Activated CD4-positive, alpha-beta T cell treated with anti-CD3 and anti-CD28 coated beads for 36 hours (primary cell): ENCODE data around the gene CDC20B. TPM values are rescaled to one million over a fixed set of nuclear protein-coding genes. Genes with fewer than 3 reads are reported as not detected.

ENCODE experiments used
- ATAC-seq: fragments of 200-7000 bp; cut with Tn5 transposase; one replicate; pipeline ENCODE4 v1.10.0; 2021; ENCODE audit warnings: mild to moderate bottlenecking, moderate library complexity
- CTCF ChIA-PET: fragments of 350-600 bp; sonication (Branson Sonifier 250); formaldehyde crosslinking; loops from one replicate; lab custom pipeline; 2021; ENCODE audit warnings: antibody characterized with exemption; lab: Charles Lee
- POLR2A ChIA-PET: fragments of 350-600 bp; sonication (Branson Sonifier 250); formaldehyde crosslinking; loops from one replicate; lab custom pipeline; 2021; ENCODE audit warnings: antibody characterized with exemption, inconsistent platforms; lab: Charles Lee
- DNase-seq: peaks from one replicate; pipeline ENCODE4 v3.0.0-alpha.2; 2020
- H3K27ac Mint-ChIP-seq: one replicate; pipeline ENCODE4 v1.8.0; 2021; ENCODE audit warnings: mixed read lengths
- H3K27me3 Mint-ChIP-seq: one replicate; pipeline ENCODE4 v1.8.0; 2021; ENCODE audit warnings: mixed read lengths
- H3K36me3 Mint-ChIP-seq: one replicate; pipeline ENCODE4 v1.8.0; 2021; ENCODE audit warnings: low read depth, mixed read lengths
- H3K4me1 Mint-ChIP-seq: one replicate; pipeline ENCODE4 v1.8.0; 2021; ENCODE audit warnings: mixed read lengths
- H3K4me3 Mint-ChIP-seq: one replicate; pipeline ENCODE4 v1.8.0; 2021; ENCODE audit warnings: mild to moderate bottlenecking, moderate library complexity, mixed read lengths
- H3K9me3 Mint-ChIP-seq: one replicate; pipeline ENCODE4 v1.8.0; 2021; ENCODE audit warnings: low read depth, mixed read lengths
- intact Hi-C, 2 experiments: fragments of 100-400 bp; cut with DNase I in 1 of 2; cut with micrococcal nuclease in 1 of 2; formaldehyde crosslinking; loops; one replicate each; pipeline versions ENCODE4 v1.14.2 to v1.15.1; 2022 to 2024; cut with DNase I, micrococcal nuclease
- total RNA-seq, 2 experiments: library from RNA; stranded (reverse); gene quantifications; one replicate each; pipeline ENCODE4 v1.2.3, GENCODE V29; 2021

Gene CDC20B, protein sequence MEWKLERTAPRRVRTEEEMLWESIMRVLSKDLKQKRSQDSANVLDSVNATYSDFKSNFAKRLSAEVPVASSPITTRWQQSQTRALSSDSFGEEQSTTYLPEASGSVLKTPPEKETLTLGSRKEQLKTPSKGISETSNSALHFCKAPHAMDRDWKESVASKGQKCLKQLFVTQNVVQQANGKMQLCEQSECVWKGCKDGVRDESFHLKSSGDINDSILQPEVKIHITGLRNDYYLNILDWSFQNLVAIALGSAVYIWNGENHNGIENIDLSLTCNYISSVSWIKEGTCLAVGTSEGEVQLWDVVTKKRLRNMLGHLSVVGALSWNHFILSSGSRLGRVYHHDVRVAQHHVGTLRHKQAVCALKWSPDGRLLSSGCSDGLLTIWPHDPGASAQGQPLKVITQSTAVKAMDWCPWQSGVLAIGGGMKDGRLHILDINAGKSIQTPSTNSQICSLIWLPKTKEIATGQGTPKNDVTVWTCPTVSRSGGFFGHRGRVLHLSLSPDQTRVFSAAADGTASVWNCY
- not detected for total RNA-seq

GRCh38 chr5:55172937-55173686 lies at the start of gene CDC20B:
Gene CDC20B, minus strand, starts transcription at chr5:55173177. Its CDS starts 177 bp downstream, at chr5:55173000.
- Mint-ChIP-seq H3K27me3 (peaks cover 60% of the 10 kb centered on the region), H3K9me3 (no peaks in the 10 kb centered on the region), H3K36me3 (no peaks in the 10 kb centered on the region), H3K27ac (peak within 1 kb of the TSS; percentile 55), H3K4me1 (peaks cover 41% of the 10 kb centered on the region), H3K4me3 (peak within 1 kb of the TSS; percentile 75)
- ATAC-seq = peak; percentile 87
- ChIA-PET CTCF (interaction anchor here (0.6 to 3.1 kb wide), 11 partner anchors 11 to 951 kb away, joined by 3 to 14 read pairs (median 4); partner anchors contain the start of gene CCNO), POLR2A (interaction anchor here (0.6 kb wide), 1 partner anchor 13 kb away, joined by 3 read pairs; the partner anchor contains the start of gene GPX8)
- DNase-seq = peak; percentile 86
- intact Hi-C loops = loop anchor here (1.0 to 5.0 kb wide), 13 partner anchors 52 to 863 kb away; partner anchors contain the start of genes ARL15 (in 1 of the 2), CCNO (in 1 of the 2), DHX29 (in 1 of the 2) and MCIDAS (in 1 of the 2)

GRCh38 chr5:55222092-55222984 lies 49.4 kb upstream of the CDC20B start:
- Mint-ChIP-seq H3K27me3 (peaks cover 65% of the 10 kb centered on the region), H3K9me3 (no peaks in the 10 kb centered on the region), H3K4me1 (peaks cover 28% of the 10 kb centered on the region), H3K36me3 (no peaks in the 10 kb centered on the region), H3K4me3 (peak overlapping the region; percentile 30), H3K27ac (no peak overlapping the region)
- ATAC-seq (no peak), DNase-seq (peak; percentile 9)
- ChIA-PET CTCF (interaction anchor here (1.5 kb wide), 1 partner anchor 9 kb away, joined by 6 read pairs; no protein-coding TSS in a partner anchor), POLR2A (interaction anchor here (0.5 to 0.7 kb wide), 2 partner anchors 900 to 908 kb away, joined by 5 to 6 read pairs; no protein-coding TSS in a partner anchor)
- intact Hi-C loops = no loop called here

DNA sequence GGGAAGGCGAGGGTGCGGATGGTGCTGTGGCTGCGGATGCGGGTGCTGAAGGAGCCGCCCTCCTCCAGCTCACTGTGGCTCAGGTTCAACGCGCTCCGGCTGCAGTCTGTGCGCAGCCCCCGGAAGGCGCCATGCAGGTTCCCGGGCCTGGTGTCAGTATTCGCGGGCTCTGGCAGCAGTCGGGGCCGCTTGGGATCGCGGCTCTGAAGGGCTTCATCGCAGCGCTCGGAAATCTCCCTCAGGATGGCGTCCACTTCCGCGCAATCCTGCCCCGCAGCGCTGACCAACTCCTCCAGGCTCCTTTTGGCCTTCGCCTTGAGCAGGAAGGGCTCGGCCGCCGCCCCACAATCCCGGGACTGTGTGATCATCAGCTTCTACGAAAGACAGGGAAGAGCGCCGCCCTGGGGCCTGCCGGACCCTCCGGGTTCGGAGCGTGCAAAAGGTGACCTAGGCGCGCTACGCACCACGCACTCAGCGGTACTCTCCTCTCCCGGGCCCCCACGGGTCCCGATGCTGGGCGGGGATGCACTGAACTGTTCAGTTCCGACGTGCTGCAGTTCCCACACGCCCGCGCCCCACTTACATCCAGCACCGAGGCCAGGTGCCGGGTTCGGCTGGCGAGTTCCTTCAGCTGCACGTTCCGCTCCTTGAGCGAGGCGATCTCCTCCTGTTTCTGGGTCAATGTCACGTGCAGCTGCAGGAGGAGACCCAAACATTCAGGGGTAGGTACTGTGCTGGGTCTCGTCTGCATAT lies 47.6 kb upstream of the CDC20B start:
- Mint-ChIP-seq H3K4me3 (peak overlapping the region; percentile 59), H3K27ac (no peak overlapping the region), H3K9me3 (no peaks in the 10 kb centered on the region), H3K4me1 (peaks cover 24% of the 10 kb centered on the region), H3K36me3 (no peaks in the 10 kb centered on the region), H3K27me3 (peaks cover 57% of the 10 kb centered on the region)
- peak; percentile 31 for ATAC-seq
- peak; percentile 36 for DNase-seq
- CTCF ChIA-PET = interaction anchor here (0.6 to 1.7 kb wide), 4 partner anchors 9 to 962 kb away, joined by 3 to 6 read pairs (median 4); no protein-coding TSS in a partner anchor
- intact Hi-C loops = no loop called here
- POLR2A ChIA-PET = no interaction called here

DNA sequence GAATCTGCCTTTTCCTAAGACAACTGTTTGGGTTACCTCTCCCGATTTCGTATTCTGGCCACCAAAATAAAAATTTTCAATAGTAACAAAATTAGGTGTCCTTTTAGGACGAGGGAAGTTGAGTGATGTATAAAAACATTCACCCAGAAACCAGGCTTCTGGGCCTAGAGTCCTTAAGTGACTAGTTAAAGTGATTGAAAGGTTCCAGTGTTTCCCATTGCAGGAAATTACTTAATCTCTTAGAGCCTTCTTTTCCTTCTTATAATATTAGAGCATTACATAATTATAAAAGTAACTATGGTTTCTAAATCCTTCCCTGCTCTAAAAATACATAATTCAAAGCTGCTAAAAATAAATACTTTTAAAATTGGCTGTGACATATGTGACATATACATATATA lies 46.8 kb upstream of the CDC20B start:
- Mint-ChIP-seq H3K36me3 (no peaks in the 10 kb centered on the region), H3K9me3 (no peaks in the 10 kb centered on the region), H3K27me3 (peaks cover 50% of the 10 kb centered on the region), H3K4me3 (peak overlapping the region; percentile 59), H3K27ac (no peak overlapping the region), H3K4me1 (peaks cover 24% of the 10 kb centered on the region)
- CTCF ChIA-PET = interaction anchor here (0.9 to 1.7 kb wide), 2 partner anchors 10 to 15 kb away, joined by 3 to 4 read pairs; no protein-coding TSS in a partner anchor
- ATAC-seq (no peak), DNase-seq (no peak)
- intact Hi-C loops = no loop called here
- POLR2A ChIA-PET = no interaction called here

DNA sequence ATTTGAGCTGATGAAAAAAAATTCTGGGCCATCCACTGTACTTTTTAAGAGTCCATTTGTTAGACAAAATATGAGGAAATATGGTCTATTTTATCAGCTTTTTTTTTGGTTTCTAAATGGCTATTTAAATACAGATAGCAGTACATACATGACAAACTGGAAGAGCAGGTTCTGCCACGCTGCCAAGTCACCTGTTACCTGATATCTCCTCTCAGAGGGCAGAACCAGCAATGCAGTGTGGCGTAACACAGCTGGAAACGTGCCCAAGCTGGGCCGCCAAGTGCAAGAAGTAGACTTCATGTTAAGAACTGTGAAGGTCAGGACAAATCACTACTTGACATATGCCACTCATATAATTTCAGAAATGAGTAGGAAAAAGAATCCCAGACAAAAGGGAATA lies 46.0 kb upstream of the CDC20B start:
- peaks cover 45% of the 10 kb centered on the region for H3K27me3 Mint-ChIP-seq
- no peaks in the 10 kb centered on the region for H3K9me3 Mint-ChIP-seq
- no peak overlapping the region for H3K27ac Mint-ChIP-seq
- DNase-seq (no peak), ATAC-seq (no peak)
- CTCF ChIA-PET = interaction anchor here (1.4 kb wide), 1 partner anchor 47 kb away, joined by 3 read pairs; no protein-coding TSS in a partner anchor
- intact Hi-C loops = no loop called here
- peaks cover 24% of the 10 kb centered on the region for H3K4me1 Mint-ChIP-seq
- no peak overlapping the region for H3K4me3 Mint-ChIP-seq
- POLR2A ChIA-PET = interaction anchor here (0.7 kb wide), 1 partner anchor 12 kb away, joined by 7 read pairs; no protein-coding TSS in a partner anchor
- H3K36me3 Mint-ChIP-seq = no peaks in the 10 kb centered on the region

DNA sequence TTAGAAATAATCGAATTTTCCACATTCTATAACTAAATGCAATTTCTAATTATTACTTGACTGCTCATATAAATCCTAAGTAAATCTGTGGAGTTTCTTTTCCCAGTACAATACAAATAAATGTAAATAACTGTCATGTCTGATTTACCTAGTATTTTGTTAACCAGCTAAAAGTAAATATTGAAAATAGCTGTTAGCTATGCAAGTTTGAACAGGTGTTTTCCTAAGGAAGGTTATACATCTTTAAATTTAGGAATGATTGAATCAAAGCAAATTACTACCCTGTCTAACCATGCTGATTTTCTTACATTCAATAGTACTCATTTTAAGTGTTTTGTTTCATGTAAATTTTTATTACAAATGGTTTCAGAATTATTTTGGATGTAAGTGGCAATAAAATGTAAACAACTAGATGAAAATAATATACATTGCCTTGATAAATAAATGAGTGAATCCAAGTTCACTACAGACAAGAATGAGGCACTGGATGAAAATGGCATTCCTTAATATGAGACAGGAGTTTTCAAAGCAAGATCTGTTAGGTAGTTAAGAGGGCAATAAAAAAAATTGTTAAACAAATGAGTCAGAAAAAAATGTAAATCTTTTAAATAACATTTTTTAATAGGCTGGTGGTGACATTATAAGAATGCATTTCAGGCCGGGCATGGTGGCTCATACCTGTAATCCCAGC lies 38.4 kb upstream of the CDC20B start:
- Mint-ChIP-seq H3K27me3 (peaks cover 12% of the 10 kb centered on the region), H3K36me3 (no peaks in the 10 kb centered on the region), H3K27ac (no peak overlapping the region), H3K9me3 (no peaks in the 10 kb centered on the region), H3K4me1 (no peaks in the 10 kb centered on the region), H3K4me3 (no peak overlapping the region)
- no peak for ATAC-seq
- intact Hi-C loops = no loop called here
- DNase-seq = no peak
- POLR2A ChIA-PET = no interaction called here
- CTCF ChIA-PET = interaction anchor here (1.1 to 1.4 kb wide), 3 partner anchors 21 to 52 kb away, joined by 3 to 4 read pairs (median 3); no protein-coding TSS in a partner anchor

DNA sequence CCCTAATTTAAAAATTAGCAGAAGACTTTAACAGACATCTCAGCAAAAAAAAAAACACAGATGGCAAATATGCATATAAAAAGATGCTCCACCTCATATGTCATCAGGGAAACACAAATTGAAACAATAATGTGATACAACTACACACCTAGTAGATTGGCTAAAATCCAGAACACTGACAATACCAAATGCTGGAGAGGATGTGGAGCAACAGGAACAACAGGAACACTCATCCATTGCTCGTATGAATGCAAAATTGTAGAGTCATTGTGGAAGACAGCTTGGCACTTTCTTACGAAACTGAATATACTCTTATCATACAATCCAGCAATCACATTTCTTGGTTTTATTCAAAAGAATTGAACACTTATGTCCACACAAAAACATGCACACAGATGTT lies 32.0 kb upstream of the CDC20B start:
- Mint-ChIP-seq H3K9me3 (no peaks in the 10 kb centered on the region), H3K27ac (no peak overlapping the region), H3K36me3 (no peaks in the 10 kb centered on the region), H3K27me3 (peaks cover 27% of the 10 kb centered on the region), H3K4me1 (no peaks in the 10 kb centered on the region), H3K4me3 (no peak overlapping the region)
- DNase-seq = no peak
- ChIA-PET POLR2A (no interaction called here), CTCF (no interaction called here)
- intact Hi-C loops = no loop called here
- no peak for ATAC-seq

DNA sequence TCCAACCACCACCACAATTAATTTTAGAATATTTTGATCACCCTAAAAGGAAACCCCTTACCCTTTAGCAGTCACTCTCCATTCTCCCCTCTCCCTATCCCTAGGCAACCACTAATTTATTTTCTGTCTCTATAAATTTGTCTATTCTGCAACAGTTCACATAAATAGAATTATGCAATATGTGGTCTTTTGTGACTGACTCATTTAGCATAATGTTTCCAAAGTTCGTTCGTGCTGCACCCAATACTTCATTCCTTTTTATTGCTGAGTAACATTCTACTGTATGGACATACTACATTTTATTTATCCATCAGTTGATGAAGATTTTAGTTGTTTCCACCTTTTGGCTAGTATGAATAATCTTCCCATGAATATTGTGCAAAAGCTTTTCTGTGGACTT lies 18.2 kb upstream of the CDC20B start:
- POLR2A ChIA-PET = no interaction called here
- CTCF ChIA-PET = interaction anchor here (0.6 to 1.0 kb wide), 3 partner anchors 8 to 43 kb away, joined by 3 read pairs; no protein-coding TSS in a partner anchor
- intact Hi-C loops = loop anchor here in 1 of 2 experiments (10.0 kb wide), 1 partner anchor 484 kb away; no protein-coding TSS in a partner anchor
- no peak for DNase-seq
- Mint-ChIP-seq H3K36me3 (no peaks in the 10 kb centered on the region), H3K4me1 (no peaks in the 10 kb centered on the region), H3K4me3 (no peak overlapping the region), H3K9me3 (no peaks in the 10 kb centered on the region), H3K27ac (no peak overlapping the region), H3K27me3 (peaks cover 45% of the 10 kb centered on the region)
- no peak for ATAC-seq

DNA sequence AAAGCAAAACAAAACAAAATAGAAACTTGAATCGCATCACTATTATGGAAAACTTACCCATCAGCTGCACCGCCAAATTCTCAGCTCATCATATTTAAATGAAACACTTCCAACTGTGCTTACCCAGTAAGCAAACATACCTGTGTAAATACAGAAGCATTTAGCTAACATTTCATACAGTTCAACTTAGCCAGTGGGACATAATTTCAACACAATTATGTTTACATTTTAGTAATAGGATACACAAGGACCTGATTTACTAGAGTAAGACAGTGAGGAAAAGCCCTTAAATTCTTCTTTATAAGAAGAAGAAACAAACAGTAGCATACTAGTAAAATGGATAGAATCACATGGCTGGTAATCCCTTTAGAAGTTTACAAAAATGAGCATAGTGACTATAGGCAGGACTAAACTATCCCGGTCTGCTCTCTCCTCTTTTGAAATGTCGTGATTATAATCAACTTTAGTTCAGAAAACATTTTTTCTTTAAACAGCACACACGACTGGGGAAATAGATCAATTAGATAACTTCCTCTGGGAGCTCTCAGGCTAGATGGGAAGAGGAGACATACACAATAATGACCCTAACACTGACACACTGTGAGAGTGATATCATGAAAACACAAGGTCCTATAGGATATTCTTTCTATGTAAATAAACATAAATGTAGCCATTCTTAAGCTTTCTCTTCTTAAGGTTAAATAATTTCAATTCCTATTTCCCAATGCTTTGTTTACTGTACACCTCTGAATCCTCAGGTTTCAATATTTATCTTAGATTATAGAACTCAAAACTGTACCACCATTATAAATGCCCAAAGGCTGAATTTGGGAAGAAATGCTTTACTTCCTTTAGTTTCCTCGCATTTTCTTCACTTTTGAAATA lies 15.9 kb upstream of the CDC20B start:
- intact Hi-C loops = loop anchor here in 1 of 2 experiments (5.0 kb wide), 1 partner anchor 503 kb away; no protein-coding TSS in a partner anchor
- peaks cover 51% of the 10 kb centered on the region for H3K27me3 Mint-ChIP-seq
- ChIA-PET POLR2A (no interaction called here), CTCF (interaction anchor here (0.9 to 1.6 kb wide), 4 partner anchors 9 to 15 kb away, joined by 3 to 4 read pairs (median 3); no protein-coding TSS in a partner anchor)
- H3K4me3 Mint-ChIP-seq = no peak overlapping the region
- H3K36me3 Mint-ChIP-seq = no peaks in the 10 kb centered on the region
- H3K9me3 Mint-ChIP-seq = no peaks in the 10 kb centered on the region
- H3K4me1 Mint-ChIP-seq = no peaks in the 10 kb centered on the region
- no peak overlapping the region for H3K27ac Mint-ChIP-seq
- ATAC-seq = no peak
- no peak for DNase-seq
